HepG2 (cell line): ENCODE data around the gene BPIFB2. TPM values are rescaled to one million over a fixed set of nuclear protein-coding genes. Genes with fewer than 3 reads are reported as not detected.

Experiments
- KMT2A ChIP-seq: sonication (generic); formaldehyde crosslinking; IDR thresholded peaks from 2 replicates; pipeline ENCODE4 v1.4.0; 2020; ENCODE audit warnings: missing genetic modification reagents
- POLR2AphosphoS5 ChIP-seq: IDR thresholded peaks from 2 replicates; pipeline ENCODE4 v1.6.1; 2012; ENCODE audit warnings: low read depth, low read length
- SRSF1 ChIP-seq: fragments of 200-400 bp; formaldehyde crosslinking; optimal IDR thresholded peaks from 2 replicates; pipeline ENCODE3; 2017; ENCODE audit warnings: mild to moderate bottlenecking, low read depth, low read length, moderate library complexity
- ZNF234 ChIP-seq: sonication (generic); formaldehyde crosslinking; conservative IDR thresholded peaks from 2 replicates; pipeline ENCODE4 v1.5.1; 2020; ENCODE audit warnings: mild to moderate bottlenecking, missing genetic modification reagents
- ZNF326 ChIP-seq: sonication (generic); formaldehyde crosslinking; IDR thresholded peaks from 2 replicates; pipeline ENCODE4 v1.4.0; 2020; ENCODE audit warnings: missing genetic modification reagents, borderline replicate concordance
- ZNF557 ChIP-seq: sonication (generic); formaldehyde crosslinking; IDR thresholded peaks from 2 replicates; pipeline ENCODE4 v1.4.0; 2020; ENCODE audit warnings: missing genetic modification reagents
- polyA plus RNA-seq, 8 experiments: library from polyadenylated mRNA; depleted of rRNA in 3 of 8; stranded (reverse) in 7 of 8; unstranded in 1 of 8; fragments of >200 nt; fragmentation: Illumina TruSeq in 4 of 8; extraction: Trizol in 4 of 8; gene quantifications; 2 replicates each; pipeline versions ENCODE4 v1.2.1 to v1.2.3, GENCODE V29; 2011 to 2016; ENCODE audit warnings: low read depth in 4 of 8, missing spikeins in 1 of 8, mixed read lengths in 1 of 8; ENCODE audit not compliant: insufficient read depth in 1 of 8
- total RNA-seq, 5 experiments: library from RNA; depleted of rRNA; stranded (reverse); fragments of >200 nt; fragmentation: Illumina TruSeq; extraction: Trizol; gene quantifications; 2 replicates each; pipeline ENCODE4 v1.2.3, GENCODE V29; 2016; ENCODE audit warnings: low read depth in 1 of 5
- TF ChIP-seq, protein P1 (sequence below): sonication (generic); formaldehyde crosslinking; conservative IDR thresholded peaks from 2 replicates; pipeline ENCODE4 v1.8.0; 2022; ENCODE audit warnings: low read depth, missing genetic modification reagents
- TF ChIP-seq, protein P2 (sequence below): conservative IDR thresholded peaks from 2 replicates; pipeline ENCODE4 v1.6.1; 2018; ENCODE audit warnings: missing genetic modification reagents
- TF ChIP-seq, protein P3 (sequence below): sonication (generic); formaldehyde crosslinking; IDR thresholded peaks from 2 replicates; pipeline ENCODE4 v1.4.0; 2020; ENCODE audit warnings: missing genetic modification reagents, borderline replicate concordance
- TF ChIP-seq, protein P4 (sequence below): IDR thresholded peaks from 2 replicates; pipeline ENCODE4 v1.6.1; 2012; ENCODE audit warnings: inconsistent platforms
- TF ChIP-seq, protein P5 (sequence below): sonication (generic); formaldehyde crosslinking; IDR thresholded peaks from 2 replicates; pipeline ENCODE4 v1.5.0; 2020; ENCODE audit warnings: mild to moderate bottlenecking, missing genetic modification reagents
- TF ChIP-seq, protein P6 (sequence below): sonication (generic); formaldehyde crosslinking; IDR thresholded peaks from 2 replicates; pipeline ENCODE4 v1.5.0; 2020; ENCODE audit warnings: mild to moderate bottlenecking, missing genetic modification reagents
- TF ChIP-seq, protein P7 (sequence below): sonication (generic); IDR thresholded peaks from 2 replicates; pipeline ENCODE4 v1.6.1; 2016; ENCODE audit warnings: low read depth, borderline replicate concordance

The BPIFB2 gene
- total and polyA plus RNA-seq, 2 of the 13 experiments (the other 11 are each of a cell fraction or from before 2014, with no cell fraction given): 54.5 to 902 TPM

DNA sequence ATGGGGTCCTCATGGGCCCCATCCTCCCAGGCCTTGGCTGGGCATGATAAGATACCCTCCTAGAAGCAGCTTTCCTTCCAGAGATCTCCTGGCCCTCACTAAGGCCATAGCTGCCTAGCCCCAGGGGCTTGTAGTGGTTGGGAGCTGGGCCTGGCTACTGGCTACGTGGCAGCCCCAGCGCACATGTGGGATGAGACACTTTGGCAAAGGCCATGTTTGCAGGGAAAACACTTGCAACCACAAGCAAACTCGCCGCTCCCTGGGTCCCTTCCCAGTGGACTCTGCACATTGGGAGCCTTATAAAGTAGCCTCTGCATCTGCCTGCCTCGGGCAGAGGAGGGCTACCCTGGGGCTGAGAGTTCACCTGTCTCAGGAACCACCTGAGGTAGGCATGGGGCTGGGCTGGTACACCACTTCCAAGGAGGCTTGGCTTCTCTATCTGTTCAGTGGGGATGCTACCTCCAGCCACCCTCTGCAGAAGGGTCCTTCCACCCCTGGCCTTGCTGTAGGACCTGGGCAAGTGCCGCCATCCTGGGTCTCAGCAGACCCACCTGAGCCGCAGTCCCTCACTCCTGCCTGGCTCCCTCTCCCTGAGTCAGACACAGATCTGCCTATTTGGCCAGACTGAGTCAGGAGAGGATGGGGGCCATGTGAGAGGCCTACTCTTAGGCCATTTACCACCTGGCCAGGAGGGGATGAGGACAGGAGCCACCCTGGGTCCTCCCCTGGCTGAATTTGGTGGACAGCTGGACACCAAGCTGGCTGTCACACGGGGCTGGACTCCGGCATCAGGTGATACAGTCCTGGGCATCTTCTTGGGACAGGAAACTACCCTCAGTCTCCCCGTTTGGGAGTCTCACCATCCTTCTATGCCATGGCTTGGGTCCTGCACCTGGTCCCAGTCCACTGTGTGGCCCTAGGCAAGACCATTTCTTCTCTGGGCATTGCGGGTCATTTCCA lies at the start of gene BPIFB2 (continued):
- TF ChIP-seq, protein P1, sequence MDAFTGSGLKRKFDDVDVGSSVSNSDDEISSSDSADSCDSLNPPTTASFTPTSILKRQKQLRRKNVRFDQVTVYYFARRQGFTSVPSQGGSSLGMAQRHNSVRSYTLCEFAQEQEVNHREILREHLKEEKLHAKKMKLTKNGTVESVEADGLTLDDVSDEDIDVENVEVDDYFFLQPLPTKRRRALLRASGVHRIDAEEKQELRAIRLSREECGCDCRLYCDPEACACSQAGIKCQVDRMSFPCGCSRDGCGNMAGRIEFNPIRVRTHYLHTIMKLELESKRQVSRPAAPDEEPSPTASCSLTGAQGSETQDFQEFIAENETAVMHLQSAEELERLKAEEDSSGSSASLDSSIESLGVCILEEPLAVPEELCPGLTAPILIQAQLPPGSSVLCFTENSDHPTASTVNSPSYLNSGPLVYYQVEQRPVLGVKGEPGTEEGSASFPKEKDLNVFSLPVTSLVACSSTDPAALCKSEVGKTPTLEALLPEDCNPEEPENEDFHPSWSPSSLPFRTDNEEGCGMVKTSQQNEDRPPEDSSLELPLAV (CRISPR knock-in tag): no peak
- TF ChIP-seq, protein P2, sequence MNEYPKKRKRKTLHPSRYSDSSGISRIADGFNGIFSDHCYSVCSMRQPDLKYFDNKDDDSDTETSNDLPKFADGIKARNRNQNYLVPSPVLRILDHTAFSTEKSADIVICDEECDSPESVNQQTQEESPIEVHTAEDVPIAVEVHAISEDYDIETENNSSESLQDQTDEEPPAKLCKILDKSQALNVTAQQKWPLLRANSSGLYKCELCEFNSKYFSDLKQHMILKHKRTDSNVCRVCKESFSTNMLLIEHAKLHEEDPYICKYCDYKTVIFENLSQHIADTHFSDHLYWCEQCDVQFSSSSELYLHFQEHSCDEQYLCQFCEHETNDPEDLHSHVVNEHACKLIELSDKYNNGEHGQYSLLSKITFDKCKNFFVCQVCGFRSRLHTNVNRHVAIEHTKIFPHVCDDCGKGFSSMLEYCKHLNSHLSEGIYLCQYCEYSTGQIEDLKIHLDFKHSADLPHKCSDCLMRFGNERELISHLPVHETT (CRISPR knock-in tag): no peak; the same call in 1 of the 2 replicates
- TF ChIP-seq, protein P3, sequence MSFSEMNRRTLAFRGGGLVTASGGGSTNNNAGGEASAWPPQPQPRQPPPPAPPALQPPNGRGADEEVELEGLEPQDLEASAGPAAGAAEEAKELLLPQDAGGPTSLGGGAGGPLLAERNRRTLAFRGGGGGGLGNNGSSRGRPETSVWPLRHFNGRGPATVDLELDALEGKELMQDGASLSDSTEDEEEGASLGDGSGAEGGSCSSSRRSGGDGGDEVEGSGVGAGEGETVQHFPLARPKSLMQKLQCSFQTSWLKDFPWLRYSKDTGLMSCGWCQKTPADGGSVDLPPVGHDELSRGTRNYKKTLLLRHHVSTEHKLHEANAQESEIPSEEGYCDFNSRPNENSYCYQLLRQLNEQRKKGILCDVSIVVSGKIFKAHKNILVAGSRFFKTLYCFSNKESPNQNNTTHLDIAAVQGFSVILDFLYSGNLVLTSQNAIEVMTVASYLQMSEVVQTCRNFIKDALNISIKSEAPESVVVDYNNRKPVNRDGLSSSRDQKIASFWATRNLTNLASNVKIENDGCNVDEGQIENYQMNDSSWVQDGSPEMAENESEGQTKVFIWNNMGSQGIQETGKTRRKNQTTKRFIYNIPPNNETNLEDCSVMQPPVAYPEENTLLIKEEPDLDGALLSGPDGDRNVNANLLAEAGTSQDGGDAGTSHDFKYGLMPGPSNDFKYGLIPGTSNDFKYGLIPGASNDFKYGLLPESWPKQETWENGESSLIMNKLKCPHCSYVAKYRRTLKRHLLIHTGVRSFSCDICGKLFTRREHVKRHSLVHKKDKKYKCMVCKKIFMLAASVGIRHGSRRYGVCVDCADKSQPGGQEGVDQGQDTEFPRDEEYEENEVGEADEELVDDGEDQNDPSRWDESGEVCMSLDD (CRISPR knock-in tag): no peak; the same call in 1 of the 2 replicates
- peak; percentile 67 for TF ChIP-seq SRSF1
- no peak for TF ChIP-seq ZNF326 (CRISPR knock-in tag)
- TF ChIP-seq, protein P4, sequence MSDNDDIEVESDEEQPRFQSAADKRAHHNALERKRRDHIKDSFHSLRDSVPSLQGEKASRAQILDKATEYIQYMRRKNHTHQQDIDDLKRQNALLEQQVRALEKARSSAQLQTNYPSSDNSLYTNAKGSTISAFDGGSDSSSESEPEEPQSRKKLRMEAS: peak; percentile 97
- peak; percentile 94 for TF ChIP-seq ZNF557
- TF ChIP-seq ZNF234 (CRISPR knock-in tag): no peak
- peak; percentile 48; the same call in 1 of the 2 replicates for TF ChIP-seq KMT2A
- TF ChIP-seq POLR2AphosphoS5: peak; percentile 99
- TF ChIP-seq, protein P5, sequence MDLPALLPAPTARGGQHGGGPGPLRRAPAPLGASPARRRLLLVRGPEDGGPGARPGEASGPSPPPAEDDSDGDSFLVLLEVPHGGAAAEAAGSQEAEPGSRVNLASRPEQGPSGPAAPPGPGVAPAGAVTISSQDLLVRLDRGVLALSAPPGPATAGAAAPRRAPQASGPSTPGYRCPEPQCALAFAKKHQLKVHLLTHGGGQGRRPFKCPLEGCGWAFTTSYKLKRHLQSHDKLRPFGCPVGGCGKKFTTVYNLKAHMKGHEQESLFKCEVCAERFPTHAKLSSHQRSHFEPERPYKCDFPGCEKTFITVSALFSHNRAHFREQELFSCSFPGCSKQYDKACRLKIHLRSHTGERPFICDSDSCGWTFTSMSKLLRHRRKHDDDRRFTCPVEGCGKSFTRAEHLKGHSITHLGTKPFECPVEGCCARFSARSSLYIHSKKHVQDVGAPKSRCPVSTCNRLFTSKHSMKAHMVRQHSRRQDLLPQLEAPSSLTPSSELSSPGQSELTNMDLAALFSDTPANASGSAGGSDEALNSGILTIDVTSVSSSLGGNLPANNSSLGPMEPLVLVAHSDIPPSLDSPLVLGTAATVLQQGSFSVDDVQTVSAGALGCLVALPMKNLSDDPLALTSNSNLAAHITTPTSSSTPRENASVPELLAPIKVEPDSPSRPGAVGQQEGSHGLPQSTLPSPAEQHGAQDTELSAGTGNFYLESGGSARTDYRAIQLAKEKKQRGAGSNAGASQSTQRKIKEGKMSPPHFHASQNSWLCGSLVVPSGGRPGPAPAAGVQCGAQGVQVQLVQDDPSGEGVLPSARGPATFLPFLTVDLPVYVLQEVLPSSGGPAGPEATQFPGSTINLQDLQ: peak; percentile 9; the same call in 1 of the 2 replicates
- TF ChIP-seq, protein P6, sequence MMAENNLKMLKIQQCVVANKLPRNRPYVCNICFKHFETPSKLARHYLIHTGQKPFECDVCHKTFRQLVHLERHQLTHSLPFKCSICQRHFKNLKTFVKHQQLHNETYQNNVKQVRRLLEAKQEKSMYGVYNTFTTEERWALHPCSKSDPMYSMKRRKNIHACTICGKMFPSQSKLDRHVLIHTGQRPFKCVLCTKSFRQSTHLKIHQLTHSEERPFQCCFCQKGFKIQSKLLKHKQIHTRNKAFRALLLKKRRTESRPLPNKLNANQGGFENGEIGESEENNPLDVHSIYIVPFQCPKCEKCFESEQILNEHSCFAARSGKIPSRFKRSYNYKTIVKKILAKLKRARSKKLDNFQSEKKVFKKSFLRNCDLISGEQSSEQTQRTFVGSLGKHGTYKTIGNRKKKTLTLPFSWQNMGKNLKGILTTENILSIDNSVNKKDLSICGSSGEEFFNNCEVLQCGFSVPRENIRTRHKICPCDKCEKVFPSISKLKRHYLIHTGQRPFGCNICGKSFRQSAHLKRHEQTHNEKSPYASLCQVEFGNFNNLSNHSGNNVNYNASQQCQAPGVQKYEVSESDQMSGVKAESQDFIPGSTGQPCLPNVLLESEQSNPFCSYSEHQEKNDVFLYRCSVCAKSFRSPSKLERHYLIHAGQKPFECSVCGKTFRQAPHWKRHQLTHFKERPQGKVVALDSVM: peak; percentile 88
- TF ChIP-seq, protein P7, sequence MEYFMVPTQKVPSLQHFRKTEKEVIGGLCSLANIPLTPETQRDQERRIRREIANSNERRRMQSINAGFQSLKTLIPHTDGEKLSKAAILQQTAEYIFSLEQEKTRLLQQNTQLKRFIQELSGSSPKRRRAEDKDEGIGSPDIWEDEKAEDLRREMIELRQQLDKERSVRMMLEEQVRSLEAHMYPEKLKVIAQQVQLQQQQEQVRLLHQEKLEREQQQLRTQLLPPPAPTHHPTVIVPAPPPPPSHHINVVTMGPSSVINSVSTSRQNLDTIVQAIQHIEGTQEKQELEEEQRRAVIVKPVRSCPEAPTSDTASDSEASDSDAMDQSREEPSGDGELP: 0 out of 2 replicates have a peak, but pooled peaks have one; percentile 38
